Measurements from ENCODE around the gene DPCD. TPM values are rescaled to one million over a fixed set of nuclear protein-coding genes. Genes with fewer than 3 reads are reported as not detected.

Gene DPCD
- polyA plus RNA-seq, result 89.0 and 111 TPM in 2 replicates

GRCh38 chr10:101587725-101588653 lies at the start of gene DPCD, which contains the start of gene POLL:
Gene DPCD (plus strand): TSS chr10:101588321. CDS start chr10:101588337, 16 bp downstream.
Gene POLL (minus strand): TSS chr10:101588257. CDS start chr10:101587360, 897 bp downstream.

Other genes with a start within 250 kb of the DPCD start
- 15.9 and 26.8 TPM in 2 replicates for gene BTRC, start 234.2 kb upstream of the DPCD start, polyA plus RNA-seq
- 1.5 and 3.3 TPM in 2 replicates for gene POLL, start 64 bp upstream of the DPCD start, polyA plus RNA-seq
- 8.4 and 13.8 TPM in 2 replicates for gene FBXW4, start 106.8 kb downstream of the DPCD start, polyA plus RNA-seq
- not detected in 2 replicates for gene FGF8, start 187.8 kb downstream of the DPCD start, polyA plus RNA-seq
- 1.1 TPM in 1 of 2 replicates, not detected in the other for gene NPM3, start 195.1 kb downstream of the DPCD start, polyA plus RNA-seq
- 55.3 and 66.6 TPM in 2 replicates for gene OGA, start 230.1 kb downstream of the DPCD start, polyA plus RNA-seq

Measured in Purkinje cell (primary cell).